ENCODE measurements around the gene ZP1.

The ZP1 gene

DNA sequence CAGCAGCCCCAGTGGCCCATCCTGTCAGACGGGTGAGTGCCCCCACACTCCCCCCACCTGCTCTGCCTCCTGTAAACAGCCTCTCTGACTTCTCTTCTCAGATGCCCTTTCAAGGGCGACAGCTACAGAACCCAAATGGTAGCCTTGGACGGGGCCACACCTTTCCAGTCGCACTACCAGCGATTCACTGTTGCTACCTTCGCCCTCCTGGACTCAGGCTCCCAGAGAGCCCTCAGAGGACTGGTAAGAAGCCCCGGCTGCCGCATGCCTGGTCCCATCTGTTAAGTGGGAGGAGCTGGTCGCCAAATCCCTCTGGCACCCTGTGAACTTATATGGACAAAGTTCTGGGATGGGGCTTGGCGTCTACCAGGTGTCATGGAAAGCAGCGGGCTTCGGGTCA is 6.2 kb downstream of the ZP1 start:
- no peaks in the 10 kb centered on the region for H3K9me3 Mint-ChIP-seq
- peak overlapping the region; percentile 31 for H3K27ac Mint-ChIP-seq
- peak overlapping the region; percentile 54 for H3K4me3 Mint-ChIP-seq
- peaks cover 67% of the 10 kb centered on the region for H3K4me1 Mint-ChIP-seq (ENCODE audit: low read depth)
- H3K27me3 Mint-ChIP-seq (ENCODE audit: low read depth), result no peaks in the 10 kb centered on the region
- H3K36me3 Mint-ChIP-seq (ENCODE audit: low read depth), result peaks cover 10% of the 10 kb centered on the region
- no peak for DNase-seq (ENCODE audit: low spot score)

DNA sequence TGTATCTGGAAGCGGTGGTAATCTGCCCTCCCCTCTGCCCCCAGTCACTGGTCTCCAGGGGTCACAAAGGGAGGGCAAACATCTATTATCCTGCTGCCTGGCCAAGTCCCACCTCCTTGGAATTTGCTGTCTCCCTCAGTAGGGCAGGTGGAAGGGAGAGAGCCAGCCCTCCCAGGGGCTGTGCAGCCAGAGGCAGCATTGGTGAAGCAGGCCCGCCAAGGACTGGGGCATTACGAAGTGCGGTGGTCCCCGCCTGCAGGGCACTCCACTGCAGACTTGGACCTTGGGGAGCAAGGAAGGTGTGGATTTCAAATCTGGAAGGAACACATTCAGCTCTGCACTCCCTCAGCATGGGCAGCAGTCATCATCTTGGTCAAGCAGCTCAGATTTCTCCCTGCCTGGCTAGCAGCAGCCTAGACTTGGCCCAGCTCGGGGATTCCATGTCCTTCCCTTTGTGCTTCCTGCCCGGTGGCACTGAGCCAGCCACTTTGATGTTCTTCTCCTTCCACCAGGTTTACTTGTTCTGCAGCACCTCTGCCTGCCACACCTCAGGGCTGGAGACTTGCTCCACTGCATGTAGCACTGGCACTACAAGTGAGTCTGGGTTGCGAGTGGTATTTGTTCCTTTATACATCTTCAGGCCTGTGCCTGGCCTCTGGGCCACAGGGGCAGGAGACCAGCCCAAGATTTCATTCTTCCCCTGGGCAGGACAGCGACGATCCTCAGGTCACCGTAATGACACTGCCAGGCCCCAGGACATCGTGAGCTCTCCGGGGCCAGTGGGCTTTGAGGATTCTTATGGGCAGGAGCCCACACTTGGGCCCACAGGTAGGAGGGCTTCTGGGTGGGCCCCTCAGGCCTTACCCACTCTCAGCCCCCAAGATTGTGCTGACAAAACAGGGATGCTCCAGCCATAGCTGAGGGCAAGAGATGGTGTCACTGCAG is 7.4 kb downstream of the ZP1 start:
- H3K9me3 Mint-ChIP-seq, result no peaks in the 10 kb centered on the region
- H3K4me3 Mint-ChIP-seq, result peak overlapping the region; percentile 16
- H3K36me3 Mint-ChIP-seq (ENCODE audit: low read depth), result peaks cover 16% of the 10 kb centered on the region
- peaks cover 58% of the 10 kb centered on the region for H3K4me1 Mint-ChIP-seq (ENCODE audit: low read depth)
- H3K27me3 Mint-ChIP-seq (ENCODE audit: low read depth), result no peaks in the 10 kb centered on the region
- H3K27ac Mint-ChIP-seq, result peak overlapping the region; percentile 65
- DNase-seq (ENCODE audit: low spot score), result no peak

DNA sequence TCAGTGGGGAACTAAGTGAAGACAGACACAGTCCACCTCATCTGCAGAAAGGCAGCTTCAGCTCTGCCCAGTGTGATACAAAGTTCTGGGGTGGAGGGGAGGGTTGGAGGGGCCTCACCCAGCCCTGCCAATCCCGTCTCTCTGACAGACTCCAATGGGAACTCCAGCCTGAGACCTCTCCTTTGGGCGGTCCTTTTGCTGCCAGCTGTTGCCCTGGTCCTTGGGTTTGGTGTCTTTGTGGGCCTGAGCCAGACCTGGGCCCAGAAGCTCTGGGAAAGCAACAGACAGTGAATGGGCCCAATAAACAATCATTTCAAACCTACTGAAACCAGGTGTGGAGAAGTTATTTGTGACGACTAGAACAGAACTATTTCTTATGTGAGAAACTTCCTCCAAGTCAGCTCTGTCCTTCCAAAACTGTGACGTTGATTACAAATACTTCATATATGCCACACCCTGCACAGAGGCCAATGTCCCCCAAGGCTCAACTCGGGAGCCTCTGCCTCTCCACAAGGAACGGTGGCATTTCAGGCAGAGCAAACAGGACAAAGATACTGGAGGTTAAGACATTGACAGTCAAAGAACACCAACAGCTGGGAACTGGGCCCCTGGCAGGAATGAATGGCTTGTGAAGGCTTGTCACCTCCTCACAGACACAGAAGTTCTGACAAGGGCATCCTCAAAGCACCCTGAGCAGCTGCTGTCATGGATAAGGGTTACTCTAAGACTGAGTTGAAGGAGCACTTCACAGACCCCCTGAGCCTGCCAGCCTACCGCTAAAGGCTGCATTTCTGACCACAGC is 8.2 kb downstream of the ZP1 start:
- Mint-ChIP-seq H3K27ac (no peak overlapping the region), H3K36me3 (ENCODE audit: low read depth) (peaks cover 18% of the 10 kb centered on the region), H3K4me3 (no peak overlapping the region), H3K4me1 (ENCODE audit: low read depth) (peaks cover 57% of the 10 kb centered on the region), H3K27me3 (ENCODE audit: low read depth) (no peaks in the 10 kb centered on the region), H3K9me3 (no peaks in the 10 kb centered on the region)
- DNase-seq (ENCODE audit: low spot score), result no peak

DNA sequence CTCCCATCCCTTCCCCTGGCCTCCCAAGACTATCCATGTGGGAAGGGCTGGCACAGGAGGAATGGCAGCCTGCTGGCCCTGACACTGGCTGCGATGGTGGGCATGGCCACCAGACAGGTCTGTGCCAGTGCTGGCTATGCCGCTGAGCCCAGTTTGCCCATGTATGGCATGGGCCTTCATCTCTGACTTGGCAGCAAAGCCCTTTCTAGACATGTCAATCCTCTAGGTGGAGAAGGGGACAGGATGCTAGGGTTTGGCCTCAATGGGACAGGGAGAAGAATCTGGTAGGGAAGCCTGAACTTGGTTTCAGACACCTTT is 8.8 kb downstream of the ZP1 start:
- H3K27me3 Mint-ChIP-seq (ENCODE audit: low read depth), result no peaks in the 10 kb centered on the region
- H3K27ac Mint-ChIP-seq, result no peak overlapping the region
- no peaks in the 10 kb centered on the region for H3K9me3 Mint-ChIP-seq
- H3K4me1 Mint-ChIP-seq (ENCODE audit: low read depth), result peaks cover 56% of the 10 kb centered on the region
- DNase-seq (ENCODE audit: low spot score), result no peak
- peaks cover 24% of the 10 kb centered on the region for H3K36me3 Mint-ChIP-seq (ENCODE audit: low read depth)
- no peak overlapping the region for H3K4me3 Mint-ChIP-seq

DNA sequence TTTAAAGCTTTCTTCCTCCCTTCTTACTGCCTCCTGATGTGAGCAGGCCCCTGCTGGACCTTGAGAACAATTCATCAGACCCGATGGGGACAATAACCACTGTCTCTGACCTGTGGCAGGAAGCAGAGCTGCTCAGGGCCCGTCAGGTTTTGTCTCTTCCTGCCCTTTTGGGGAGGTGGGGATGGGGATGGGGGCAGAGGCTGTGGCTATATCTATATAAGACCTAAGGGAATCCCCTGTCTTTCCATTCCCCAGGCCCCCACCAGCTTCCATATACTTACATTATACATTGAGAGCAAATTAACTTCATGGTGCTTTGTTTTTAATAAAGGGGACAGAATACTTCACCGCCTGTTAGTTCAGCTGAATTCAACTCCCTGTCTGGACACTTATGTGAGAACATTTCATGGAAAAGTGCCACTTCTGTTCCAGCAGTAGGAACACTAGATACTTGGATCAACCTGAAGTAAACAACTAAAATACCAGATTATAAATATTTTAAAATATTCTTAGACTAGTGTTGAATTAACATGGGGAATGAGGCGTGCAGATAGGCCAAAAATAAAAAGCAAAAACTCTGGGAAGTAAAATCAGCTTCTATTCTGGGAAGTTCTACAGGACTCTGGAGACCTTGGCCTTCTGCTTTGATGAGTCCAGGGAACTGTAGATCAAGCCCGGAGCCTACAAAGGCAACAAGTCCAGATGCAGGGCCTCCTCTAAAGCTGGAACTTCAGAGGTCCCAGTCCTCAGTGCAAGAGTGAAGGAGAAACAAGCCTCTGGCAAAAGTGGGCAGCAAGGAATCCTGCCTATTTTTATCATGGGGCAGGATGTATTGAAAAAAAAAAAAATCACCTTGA is 11.1 kb downstream of the ZP1 start:
- DNase-seq (ENCODE audit: low spot score), result no peak
- H3K9me3 Mint-ChIP-seq, result no peaks in the 10 kb centered on the region
- peaks cover 37% of the 10 kb centered on the region for H3K4me1 Mint-ChIP-seq (ENCODE audit: low read depth)
- no peak overlapping the region for H3K4me3 Mint-ChIP-seq
- peaks cover 39% of the 10 kb centered on the region for H3K36me3 Mint-ChIP-seq (ENCODE audit: low read depth)
- no peaks in the 10 kb centered on the region for H3K27me3 Mint-ChIP-seq (ENCODE audit: low read depth)
- H3K27ac Mint-ChIP-seq, result no peak overlapping the region

DNA sequence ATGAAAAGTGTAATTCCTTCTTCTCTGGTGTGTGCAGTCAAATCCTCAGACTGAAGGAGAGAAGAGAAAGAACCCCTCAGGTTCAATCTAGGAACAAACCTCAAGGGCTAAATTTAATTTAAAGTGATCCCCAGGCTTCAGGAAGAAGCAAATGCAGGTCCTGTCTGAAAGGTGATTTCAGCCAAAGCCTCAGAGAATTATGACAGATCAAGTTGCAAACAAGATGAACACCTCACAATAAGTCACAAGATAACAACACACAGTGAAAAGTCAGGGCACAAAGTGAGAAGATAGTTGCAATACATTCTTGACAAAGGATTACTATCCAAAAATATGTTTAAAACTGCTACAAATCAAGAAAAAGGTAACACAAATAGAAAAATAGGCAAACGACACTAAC is 11.8 kb downstream of the ZP1 start:
- Mint-ChIP-seq H3K4me3 (no peak overlapping the region), H3K27me3 (ENCODE audit: low read depth) (no peaks in the 10 kb centered on the region), H3K9me3 (no peaks in the 10 kb centered on the region), H3K4me1 (ENCODE audit: low read depth) (peaks cover 35% of the 10 kb centered on the region), H3K36me3 (ENCODE audit: low read depth) (peaks cover 44% of the 10 kb centered on the region), H3K27ac (no peak overlapping the region)
- no peak for DNase-seq (ENCODE audit: low spot score)

DNA sequence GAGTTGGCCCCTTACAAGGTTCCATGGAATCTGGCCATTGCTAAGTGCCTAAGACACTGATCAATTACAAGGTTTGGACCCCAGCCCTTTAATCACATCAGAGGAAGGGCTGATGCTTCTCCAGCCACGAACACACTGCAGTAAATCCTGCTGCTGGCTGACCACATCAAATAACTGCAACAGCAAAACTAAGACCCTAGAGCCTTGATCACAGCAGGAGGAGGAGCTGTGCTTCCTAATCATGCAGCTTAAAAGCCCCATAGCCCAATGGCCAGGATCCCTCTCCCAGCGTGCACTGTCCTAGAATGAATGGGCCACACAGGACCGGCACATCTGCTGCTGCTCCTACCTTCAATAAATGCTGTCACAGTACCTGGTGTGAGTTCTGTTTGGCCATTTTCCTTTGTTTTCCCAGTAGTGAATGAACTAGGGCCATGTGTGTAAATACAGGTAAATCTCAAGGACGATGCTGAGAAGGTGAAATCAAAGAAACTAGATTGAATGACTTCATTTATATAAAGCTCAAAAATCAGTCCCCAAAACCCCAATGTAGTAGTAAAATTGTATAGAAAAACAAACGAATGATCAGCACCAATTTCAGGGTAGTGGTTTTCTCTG is 12.7 kb downstream of the ZP1 start:
- peaks cover 28% of the 10 kb centered on the region for H3K4me1 Mint-ChIP-seq (ENCODE audit: low read depth)
- H3K36me3 Mint-ChIP-seq (ENCODE audit: low read depth), result peaks cover 48% of the 10 kb centered on the region
- no peak overlapping the region for H3K27ac Mint-ChIP-seq

DNA sequence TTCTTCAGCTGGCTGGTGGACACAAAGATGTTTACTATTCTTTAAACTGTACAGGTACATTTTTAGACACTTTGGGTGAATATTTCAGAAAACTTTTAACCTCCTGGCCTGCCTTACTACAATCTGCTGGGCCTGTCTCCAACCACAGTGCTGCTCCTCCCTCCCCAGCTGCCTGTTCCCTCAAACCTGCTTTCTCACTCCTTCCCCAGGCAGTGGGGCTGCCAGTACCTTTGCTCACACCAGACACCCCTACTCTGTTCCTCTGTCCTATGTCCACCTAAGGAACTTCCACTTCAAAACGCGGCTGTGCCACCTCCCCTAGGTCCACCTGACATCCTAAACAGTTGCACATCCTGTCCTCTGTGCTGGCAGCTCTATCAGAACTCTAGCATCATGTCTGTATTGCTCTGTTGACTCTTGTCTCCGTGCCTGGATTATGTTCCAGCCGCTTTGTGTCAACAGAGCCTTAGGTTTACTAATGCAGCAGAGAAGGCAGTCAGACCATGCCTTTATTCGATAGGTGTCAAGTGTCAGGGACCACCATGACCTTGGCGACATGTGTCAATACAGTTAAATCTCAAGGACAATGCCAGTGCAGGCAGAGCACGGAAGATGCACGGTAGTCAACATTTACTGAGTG is 13.4 kb downstream of the ZP1 start:
- no peaks in the 10 kb centered on the region for H3K27me3 Mint-ChIP-seq (ENCODE audit: low read depth)
- peaks cover 54% of the 10 kb centered on the region for H3K36me3 Mint-ChIP-seq (ENCODE audit: low read depth)
- H3K4me3 Mint-ChIP-seq, result no peak overlapping the region
- no peak for DNase-seq (ENCODE audit: low spot score)
- no peaks in the 10 kb centered on the region for H3K9me3 Mint-ChIP-seq
- peaks cover 31% of the 10 kb centered on the region for H3K4me1 Mint-ChIP-seq (ENCODE audit: low read depth)
- H3K27ac Mint-ChIP-seq, result peak overlapping the region; percentile 70

More for the DNA sequence above, 12.7 kb downstream of the ZP1 start:
- Mint-ChIP-seq H3K9me3 (no peaks in the 10 kb centered on the region), H3K4me3 (no peak overlapping the region), H3K27me3 (ENCODE audit: low read depth) (no peaks in the 10 kb centered on the region)
- DNase-seq (ENCODE audit: low spot score), result no peak

DNA sequence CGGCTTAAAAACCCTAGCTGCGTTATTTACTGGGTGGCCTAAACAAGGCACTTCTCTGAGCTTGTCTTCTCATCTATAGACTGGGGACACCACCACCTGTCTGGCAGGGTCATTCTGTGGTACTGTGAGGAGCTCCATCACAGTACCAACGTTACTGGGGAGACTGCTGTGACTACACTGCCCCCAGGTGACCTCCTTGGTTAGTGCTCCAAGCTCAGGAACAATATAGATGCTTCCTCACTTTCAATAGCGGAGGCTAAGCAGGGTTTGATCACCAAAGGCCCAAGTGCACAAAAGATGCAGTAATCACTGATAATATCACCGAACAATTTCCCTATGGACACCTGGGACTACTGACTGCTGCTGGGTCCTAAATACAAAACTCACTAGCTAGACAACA is 20.2 kb downstream of the ZP1 start:
- peak; percentile 32 for DNase-seq (ENCODE audit: low spot score)
- no peaks in the 10 kb centered on the region for H3K9me3 Mint-ChIP-seq
- peaks cover 62% of the 10 kb centered on the region for H3K36me3 Mint-ChIP-seq (ENCODE audit: low read depth)
- peak overlapping the region; percentile 9 for H3K27ac Mint-ChIP-seq
- H3K4me1 Mint-ChIP-seq (ENCODE audit: low read depth), result peaks cover 21% of the 10 kb centered on the region
- no peaks in the 10 kb centered on the region for H3K27me3 Mint-ChIP-seq (ENCODE audit: low read depth)
- H3K4me3 Mint-ChIP-seq, result no peak overlapping the region

DNA sequence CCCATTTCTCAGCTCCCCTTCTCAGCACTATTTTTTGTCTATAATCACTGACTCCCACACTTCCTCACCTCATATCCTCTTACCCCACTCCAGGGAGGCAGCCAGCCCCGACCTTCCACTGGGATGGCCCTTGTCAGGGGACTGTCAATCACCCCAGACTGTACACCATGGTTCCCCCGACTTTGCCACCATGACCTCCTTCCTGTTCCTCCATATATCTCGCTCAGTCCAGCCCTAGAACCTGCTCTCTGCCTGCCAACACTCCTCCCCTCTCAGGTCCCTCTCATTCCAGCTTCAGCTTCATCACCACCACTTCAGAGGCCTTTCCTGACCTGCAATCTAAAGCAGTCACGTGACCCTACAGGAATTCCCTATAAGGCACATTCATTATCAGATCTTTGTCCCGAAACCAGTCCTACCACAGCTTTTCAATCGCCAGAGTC is 22.5 kb downstream of the ZP1 start:
- Mint-ChIP-seq H3K27me3 (ENCODE audit: low read depth) (no peaks in the 10 kb centered on the region), H3K4me1 (ENCODE audit: low read depth) (peaks cover 14% of the 10 kb centered on the region), H3K36me3 (ENCODE audit: low read depth) (peaks cover 56% of the 10 kb centered on the region), H3K9me3 (no peaks in the 10 kb centered on the region), H3K4me3 (no peak overlapping the region), H3K27ac (peak overlapping the region; percentile 75)
- no peak for DNase-seq (ENCODE audit: low spot score)

DNA sequence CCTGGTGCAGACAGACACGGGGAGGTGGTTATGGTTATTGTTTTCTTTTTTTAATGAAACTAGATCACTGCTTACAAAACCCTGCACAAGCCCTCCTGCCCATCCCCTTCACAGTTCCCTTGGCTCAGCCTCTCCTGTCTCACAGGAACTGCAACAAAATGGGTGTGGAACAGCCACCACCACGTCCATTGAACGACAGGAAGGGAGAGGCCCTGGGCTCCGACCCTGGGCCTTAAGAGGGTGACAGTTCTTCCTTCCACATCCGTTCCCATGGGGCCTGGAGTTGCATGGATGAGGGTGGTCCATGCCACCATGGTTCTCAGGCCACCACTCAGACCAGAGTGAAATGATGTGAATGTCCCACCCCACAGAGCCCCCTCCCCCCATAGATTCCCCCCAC is 23.4 kb downstream of the ZP1 start:
- H3K36me3 Mint-ChIP-seq (ENCODE audit: low read depth), result peaks cover 53% of the 10 kb centered on the region
- H3K27ac Mint-ChIP-seq, result no peak overlapping the region
- DNase-seq (ENCODE audit: low spot score), result no peak
- no peaks in the 10 kb centered on the region for H3K9me3 Mint-ChIP-seq
- H3K27me3 Mint-ChIP-seq (ENCODE audit: low read depth), result no peaks in the 10 kb centered on the region
- no peak overlapping the region for H3K4me3 Mint-ChIP-seq
- peaks cover 9% of the 10 kb centered on the region for H3K4me1 Mint-ChIP-seq (ENCODE audit: low read depth)

DNA sequence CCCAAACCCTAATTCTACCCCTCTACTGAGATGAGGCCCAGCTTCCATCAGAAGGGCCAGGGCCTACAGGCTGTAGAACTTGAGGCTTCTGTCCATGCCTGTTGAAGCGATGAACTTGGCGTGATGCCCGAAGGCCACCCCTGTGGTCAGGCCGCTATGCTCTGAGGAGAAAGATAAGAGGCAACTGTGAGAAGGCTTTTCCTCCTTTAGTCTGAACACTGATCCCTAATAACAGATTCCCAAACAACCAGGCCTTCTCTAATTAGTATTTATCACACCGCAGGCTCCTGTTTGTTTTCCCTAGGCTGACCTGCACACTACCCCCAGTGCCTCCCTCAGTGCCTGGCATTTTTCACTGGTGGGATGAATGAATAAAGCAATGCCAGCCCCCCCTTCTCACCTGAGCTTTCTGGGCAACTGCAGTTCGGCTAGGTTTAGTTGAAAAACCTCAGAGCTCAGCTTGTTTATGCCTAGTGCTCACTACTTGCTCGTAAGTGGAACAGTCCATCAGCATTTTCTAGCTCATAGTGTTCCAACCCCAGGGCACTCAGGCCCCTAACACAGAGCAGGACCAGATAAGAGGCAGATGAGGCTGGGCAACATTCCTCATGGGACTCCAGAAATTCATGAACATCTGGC is 23.9 kb downstream of the ZP1 start:
- no peak overlapping the region for H3K4me3 Mint-ChIP-seq
- no peaks in the 10 kb centered on the region for H3K9me3 Mint-ChIP-seq
- peaks cover 52% of the 10 kb centered on the region for H3K36me3 Mint-ChIP-seq (ENCODE audit: low read depth)
- no peaks in the 10 kb centered on the region for H3K27me3 Mint-ChIP-seq (ENCODE audit: low read depth)
- DNase-seq (ENCODE audit: low spot score), result no peak
- H3K4me1 Mint-ChIP-seq (ENCODE audit: low read depth), result peaks cover 6% of the 10 kb centered on the region
- no peak overlapping the region for H3K27ac Mint-ChIP-seq

DNA sequence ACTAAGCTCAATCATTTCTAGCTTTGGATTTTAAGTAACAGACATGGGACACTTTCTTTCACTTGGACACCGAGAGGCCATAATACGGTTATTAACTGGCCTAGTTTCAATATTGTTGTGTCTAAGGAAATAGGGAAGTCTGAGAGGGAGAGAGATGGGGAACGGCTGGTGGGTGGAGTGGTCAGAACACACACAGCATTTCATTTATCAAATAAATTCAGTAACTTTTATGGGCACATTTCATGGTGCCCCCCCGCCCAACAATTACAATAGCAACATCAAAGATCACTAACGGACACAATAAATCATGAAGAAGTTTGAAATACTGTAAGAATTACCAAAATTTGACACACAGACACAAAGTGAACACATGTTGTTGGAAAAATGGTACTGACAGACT is 28.3 kb downstream of the ZP1 start:
- DNase-seq (ENCODE audit: low spot score), result no peak

More for the DNA sequence above, 28.3 kb downstream of the ZP1 start:
- Mint-ChIP-seq H3K36me3 (ENCODE audit: low read depth) (peaks cover 68% of the 10 kb centered on the region), H3K4me3 (no peak overlapping the region), H3K9me3 (no peaks in the 10 kb centered on the region), H3K27me3 (ENCODE audit: low read depth) (no peaks in the 10 kb centered on the region), H3K4me1 (ENCODE audit: low read depth) (peaks cover 2% of the 10 kb centered on the region), H3K27ac (no peak overlapping the region)
